Panc1 (cell line): Measurements from ENCODE around the gene TMEM61. TPM values are rescaled to one million over a fixed set of nuclear protein-coding genes. Genes with fewer than 3 reads are reported as not detected.

ENCODE experiments used
- ATAC-seq: fragments of 200-7000 bp; cut with Tn5 transposase; 2 replicates; pipeline ENCODE4 v1.9.1; 2020; ENCODE audit warnings: mild to moderate bottlenecking, moderate library complexity
- BruUV-seq: library from RNA; stranded (reverse); fragments of 400-500 nt; replicated peaks from 2 replicates; lab custom pipeline; 2021; lab: Mats Ljungman, UMichigan
- CTCF ChIA-PET: fragments of 300-600 bp; sonication (Branson Sonifier 250); formaldehyde crosslinking; loops from one replicate; lab custom pipeline; 2022; ENCODE audit warnings: antibody characterized with exemption; lab: Charles Lee
- POLR2A ChIA-PET: fragments of 300-600 bp; sonication (Branson Sonifier 250); formaldehyde crosslinking; loops from one replicate; lab custom pipeline; 2022; ENCODE audit warnings: antibody characterized with exemption; lab: Charles Lee
- DNase-seq: peaks from one replicate; pipeline ENCODE4 v3.0.0-alpha.2; 2010; ENCODE audit warnings: low read depth, low spot score
- H3K27ac ChIP-seq: 2 replicates; pipeline ENCODE4 v1.5.1; 2011; ENCODE audit warnings: mild to moderate bottlenecking, low read length, inconsistent platforms
- H3K27me3 ChIP-seq: fragments of 200-500 bp; sonication (Bioruptor generic); 2 replicates; pipeline ENCODE4 v1.6.0; 2014; ENCODE audit warnings: low read length, inconsistent platforms; ENCODE audit not compliant: control insufficient read depth, insufficient read depth
- H3K36me3 ChIP-seq: fragments of 200-500 bp; sonication (Bioruptor generic); 2 replicates; pipeline ENCODE4 v1.5.1; 2014; ENCODE audit warnings: inconsistent platforms, mild to moderate bottlenecking, low read length, moderate library complexity; ENCODE audit not compliant: control insufficient read depth, insufficient read depth
- H3K4me1 ChIP-seq: 2 replicates; pipeline ENCODE4 v1.5.1; 2011; ENCODE audit warnings: inconsistent platforms, mild to moderate bottlenecking, low read length, moderate library complexity; ENCODE audit not compliant: control insufficient read depth, insufficient read depth
- H3K4me3 ChIP-seq, 2 experiments: 2 replicates each; pipeline ENCODE4 v1.5.1; 2011 to 2012; ENCODE audit warnings: low read depth in 2 of 2, low read length in 2 of 2, mild to moderate bottlenecking in 2 of 2, inconsistent platforms in 1 of 2, moderate library complexity in 1 of 2
- H3K9me3 ChIP-seq: fragments of 200-500 bp; sonication (Bioruptor generic); 2 replicates; pipeline ENCODE4 v1.5.1; 2014; ENCODE audit warnings: low read depth, mild to moderate bottlenecking, inconsistent platforms, low read length, moderate library complexity; ENCODE audit not compliant: control insufficient read depth, insufficient read depth
- POLR2AphosphoS5 ChIP-seq: IDR thresholded peaks from 2 replicates; pipeline ENCODE4 v1.6.1; 2012; ENCODE audit warnings: mild to moderate bottlenecking, low read depth, low read length, moderate library complexity
- SIN3A ChIP-seq: IDR thresholded peaks from 2 replicates; pipeline ENCODE4 v1.6.1; 2012; ENCODE audit warnings: low read depth, mild to moderate bottlenecking, low read length, moderate library complexity, borderline replicate concordance; ENCODE audit not compliant: insufficient read depth
- TCF7L2 ChIP-seq: IDR thresholded peaks from 2 replicates; pipeline ENCODE4 v1.6.1; 2011; ENCODE audit warnings: mild to moderate bottlenecking, low read depth, low read length, inconsistent platforms
- in situ Hi-C: cut with HindIII; loops from 2 replicates; pipeline ENCODE4 v1.10.0; 2016; ENCODE audit warnings: low sequenced_read_pairs, low pct_unique_long_range_greater_than_20kb
- intact Hi-C: fragments of 100-400 bp; cut with micrococcal nuclease; formaldehyde crosslinking; loops from one replicate; pipeline ENCODE4 v1.10.0; 2022; ENCODE audit not compliant: unreplicated experiment
- total RNA-seq: library from RNA; stranded (reverse); gene quantifications from one replicate; pipeline ENCODE4 v1.2.1, GENCODE V29; 2021; ENCODE audit not compliant: unreplicated experiment
- TF ChIP-seq, protein P1 (sequence below): fragments of 450-650 bp; IDR thresholded peaks from 2 replicates; pipeline ENCODE4 v1.5.1; 2017; ENCODE audit warnings: mild to moderate bottlenecking
- TF ChIP-seq, protein P2 (sequence below), 2 experiments: IDR thresholded peaks; 2 replicates each; pipeline ENCODE4 v1.6.1; 2011 to 2012; ENCODE audit warnings: low read depth in 2 of 2, control low read depth in 1 of 2, low read length in 1 of 2, mild to moderate bottlenecking in 1 of 2, moderate library complexity in 1 of 2; ENCODE audit not compliant: insufficient read depth in 1 of 2

The TMEM61 gene
- total RNA-seq, 1 experiment from 2014 or later, result not detected

DNA sequence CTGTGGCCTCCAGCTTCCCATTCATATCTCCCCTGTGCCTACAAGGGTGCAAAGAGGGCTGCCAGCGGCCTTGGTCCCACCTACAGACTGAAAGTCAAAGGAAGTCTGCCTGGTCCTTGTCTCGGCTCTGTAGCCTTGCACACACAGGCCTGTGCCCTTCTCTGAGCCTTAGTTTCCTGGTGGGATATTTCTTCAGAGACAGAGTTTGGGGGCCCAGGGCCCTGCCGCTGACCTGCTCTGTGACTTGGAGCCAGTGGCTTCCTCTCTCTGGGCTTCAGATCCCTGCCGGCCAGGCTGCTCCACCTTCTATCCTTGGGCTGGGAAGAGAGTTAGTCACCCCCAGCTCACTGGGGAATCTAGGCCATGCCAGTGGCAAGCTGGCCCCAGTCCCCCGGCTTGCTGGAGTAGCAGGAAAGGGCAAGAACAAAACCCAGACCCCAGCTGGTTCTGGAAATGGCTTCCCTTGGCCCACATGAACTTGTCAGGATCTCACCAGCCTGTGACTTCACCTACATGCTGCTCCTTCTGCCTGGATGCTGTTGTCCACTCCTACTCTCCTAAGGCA is 1.0 kb upstream of the TMEM61 start:
- BruUV-seq, result no TSS peak
- H3K4me1 ChIP-seq, result no peaks in the 10 kb centered on the region; the same call in 1 of the 2 replicates
- CTCF ChIA-PET, result no interaction called here

DNA sequence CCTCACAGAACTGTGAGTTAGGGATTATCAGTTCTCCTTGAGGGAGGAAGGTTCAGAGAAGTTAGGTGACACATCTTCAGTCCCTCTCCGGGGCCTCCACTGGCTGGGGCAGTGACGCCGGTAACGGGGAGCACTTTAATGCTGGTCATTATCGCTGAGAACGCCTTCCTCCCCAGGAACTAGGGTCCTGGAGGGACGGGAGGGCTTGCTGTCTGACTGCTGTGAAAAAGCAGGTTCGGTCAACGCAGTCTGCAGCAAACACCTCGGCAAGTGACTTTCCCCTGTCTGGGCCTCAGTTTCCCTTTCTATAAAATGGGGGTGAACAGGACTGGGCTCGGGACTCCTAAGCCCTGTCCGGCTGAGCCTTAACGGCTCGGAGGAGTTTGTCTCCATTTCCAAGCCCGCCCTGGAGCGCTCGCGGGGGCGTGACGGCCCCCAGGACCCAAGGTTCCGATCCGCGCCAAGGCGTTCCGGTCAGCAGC is 341 bp upstream of the TMEM61 start:
- Histone ChIP-seq H3K4me1 (no peaks in the 10 kb centered on the region; the same call in 1 of the 2 replicates), H3K4me3 (peak overlapping the region; percentile 33), H3K9me3 (no peaks in the 10 kb centered on the region), H3K27me3 (peaks cover 5% of the 10 kb centered on the region; the same call in 1 of the 2 replicates), H3K27ac (no peak overlapping the region), H3K36me3 (no peaks in the 10 kb centered on the region)
- ChIA-PET CTCF (no interaction called here), POLR2A (no interaction called here)
- BruUV-seq, result no TSS peak
- DNase-seq (no peak), ATAC-seq (no peak)
- TF ChIP-seq, protein P1, sequence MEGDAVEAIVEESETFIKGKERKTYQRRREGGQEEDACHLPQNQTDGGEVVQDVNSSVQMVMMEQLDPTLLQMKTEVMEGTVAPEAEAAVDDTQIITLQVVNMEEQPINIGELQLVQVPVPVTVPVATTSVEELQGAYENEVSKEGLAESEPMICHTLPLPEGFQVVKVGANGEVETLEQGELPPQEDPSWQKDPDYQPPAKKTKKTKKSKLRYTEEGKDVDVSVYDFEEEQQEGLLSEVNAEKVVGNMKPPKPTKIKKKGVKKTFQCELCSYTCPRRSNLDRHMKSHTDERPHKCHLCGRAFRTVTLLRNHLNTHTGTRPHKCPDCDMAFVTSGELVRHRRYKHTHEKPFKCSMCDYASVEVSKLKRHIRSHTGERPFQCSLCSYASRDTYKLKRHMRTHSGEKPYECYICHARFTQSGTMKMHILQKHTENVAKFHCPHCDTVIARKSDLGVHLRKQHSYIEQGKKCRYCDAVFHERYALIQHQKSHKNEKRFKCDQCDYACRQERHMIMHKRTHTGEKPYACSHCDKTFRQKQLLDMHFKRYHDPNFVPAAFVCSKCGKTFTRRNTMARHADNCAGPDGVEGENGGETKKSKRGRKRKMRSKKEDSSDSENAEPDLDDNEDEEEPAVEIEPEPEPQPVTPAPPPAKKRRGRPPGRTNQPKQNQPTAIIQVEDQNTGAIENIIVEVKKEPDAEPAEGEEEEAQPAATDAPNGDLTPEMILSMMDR, result no peak
- TF ChIP-seq SIN3A (no peak), TCF7L2 (no peak), POLR2AphosphoS5 (no peak)
- TF ChIP-seq, protein P2, sequence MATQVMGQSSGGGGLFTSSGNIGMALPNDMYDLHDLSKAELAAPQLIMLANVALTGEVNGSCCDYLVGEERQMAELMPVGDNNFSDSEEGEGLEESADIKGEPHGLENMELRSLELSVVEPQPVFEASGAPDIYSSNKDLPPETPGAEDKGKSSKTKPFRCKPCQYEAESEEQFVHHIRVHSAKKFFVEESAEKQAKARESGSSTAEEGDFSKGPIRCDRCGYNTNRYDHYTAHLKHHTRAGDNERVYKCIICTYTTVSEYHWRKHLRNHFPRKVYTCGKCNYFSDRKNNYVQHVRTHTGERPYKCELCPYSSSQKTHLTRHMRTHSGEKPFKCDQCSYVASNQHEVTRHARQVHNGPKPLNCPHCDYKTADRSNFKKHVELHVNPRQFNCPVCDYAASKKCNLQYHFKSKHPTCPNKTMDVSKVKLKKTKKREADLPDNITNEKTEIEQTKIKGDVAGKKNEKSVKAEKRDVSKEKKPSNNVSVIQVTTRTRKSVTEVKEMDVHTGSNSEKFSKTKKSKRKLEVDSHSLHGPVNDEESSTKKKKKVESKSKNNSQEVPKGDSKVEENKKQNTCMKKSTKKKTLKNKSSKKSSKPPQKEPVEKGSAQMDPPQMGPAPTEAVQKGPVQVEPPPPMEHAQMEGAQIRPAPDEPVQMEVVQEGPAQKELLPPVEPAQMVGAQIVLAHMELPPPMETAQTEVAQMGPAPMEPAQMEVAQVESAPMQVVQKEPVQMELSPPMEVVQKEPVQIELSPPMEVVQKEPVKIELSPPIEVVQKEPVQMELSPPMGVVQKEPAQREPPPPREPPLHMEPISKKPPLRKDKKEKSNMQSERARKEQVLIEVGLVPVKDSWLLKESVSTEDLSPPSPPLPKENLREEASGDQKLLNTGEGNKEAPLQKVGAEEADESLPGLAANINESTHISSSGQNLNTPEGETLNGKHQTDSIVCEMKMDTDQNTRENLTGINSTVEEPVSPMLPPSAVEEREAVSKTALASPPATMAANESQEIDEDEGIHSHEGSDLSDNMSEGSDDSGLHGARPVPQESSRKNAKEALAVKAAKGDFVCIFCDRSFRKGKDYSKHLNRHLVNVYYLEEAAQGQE (IDR thresholded peaks at IDR 0.05; ENCODE audit: insufficient read depth in 1 of 2, low read depth in 2 of 2, low read length in 1 of 2), result no peak
- intact Hi-C loops, result no loop called here
- in situ Hi-C loops, result no loop called here

More for the DNA sequence above, 1.0 kb upstream of the TMEM61 start:
- no peaks in the 10 kb centered on the region for H3K36me3 ChIP-seq
- DNase-seq (no peak), ATAC-seq (no peak)
- intact Hi-C loops (no loop called here), in situ Hi-C loops (no loop called here)
- no peak overlapping the region for H3K4me3 ChIP-seq
- POLR2A ChIA-PET, result no interaction called here
- H3K9me3 ChIP-seq, result no peaks in the 10 kb centered on the region
- no peak overlapping the region for H3K27ac ChIP-seq
- peaks cover 5% of the 10 kb centered on the region; the same call in 1 of the 2 replicates for H3K27me3 ChIP-seq
- TF ChIP-seq SIN3A (no peak), POLR2AphosphoS5 (no peak), TCF7L2 (no peak)
- TF ChIP-seq, protein P1, result no peak
- TF ChIP-seq, protein P2 (IDR thresholded peaks at IDR 0.05; ENCODE audit: insufficient read depth in 1 of 2, low read depth in 2 of 2, low read length in 1 of 2), result no peak
